Activated naive CD8-positive, alpha-beta T cell treated with anti-CD3 and anti-CD28 coated beads, Interleukin-2, amount 50 U/mL, for 24 hours (primary cell): ENCODE measurements around the gene PPP1R9B.

Source experiments
- ATAC-seq: fragments of 150-1000 bp; cut with Tn5 transposase; one replicate; pipeline ENCODE4 v1.10.0; 2021
- DNase-seq: peaks from one replicate; pipeline ENCODE4 v3.0.0; 2021
- H3K27ac Mint-ChIP-seq: one replicate; pipeline ENCODE4 v1.8.0; 2021; ENCODE audit warnings: mild to moderate bottlenecking, mixed read lengths
- H3K27me3 Mint-ChIP-seq: one replicate; pipeline ENCODE4 v1.8.0; 2021; ENCODE audit warnings: mixed read lengths
- H3K36me3 Mint-ChIP-seq: one replicate; pipeline ENCODE4 v1.8.0; 2021; ENCODE audit warnings: low read depth, mixed read lengths
- H3K4me1 Mint-ChIP-seq: one replicate; pipeline ENCODE4 v1.8.0; 2021; ENCODE audit warnings: mixed read lengths
- H3K4me3 Mint-ChIP-seq: one replicate; pipeline ENCODE4 v1.8.0; 2021; ENCODE audit warnings: mild to moderate bottlenecking, moderate library complexity, mixed read lengths
- H3K9me3 Mint-ChIP-seq: one replicate; pipeline ENCODE4 v1.8.0; 2021; ENCODE audit warnings: mixed read lengths

PPP1R9B gene

GRCh38 chr17:50125420-50125997 lies 25.0 kb downstream of the PPP1R9B start:
- Mint-ChIP-seq H3K4me1 (peaks cover 6% of the 10 kb centered on the region), H3K27ac (no peak overlapping the region), H3K9me3 (no peaks in the 10 kb centered on the region), H3K4me3 (no peak overlapping the region), H3K27me3 (peaks cover 22% of the 10 kb centered on the region), H3K36me3 (no peaks in the 10 kb centered on the region)
- DNase-seq, result no peak
- no peak for ATAC-seq

- no peaks in the 10 kb centered on the region for H3K36me3 Mint-ChIP-seq
- H3K27me3 Mint-ChIP-seq, result peaks cover 29% of the 10 kb centered on the region
- no peak for ATAC-seq
- H3K27ac Mint-ChIP-seq, result no peak overlapping the region
- peaks cover 4% of the 10 kb centered on the region for H3K4me1 Mint-ChIP-seq
- no peak for DNase-seq
- no peak overlapping the region for H3K4me3 Mint-ChIP-seq
- no peaks in the 10 kb centered on the region for H3K9me3 Mint-ChIP-seq
These were observed 26.7 kb downstream of the PPP1R9B start for GRCh38 chr17:50123649-50124349.

GRCh38 chr17:50122945-50123344 lies 27.5 kb downstream of the PPP1R9B start:
- Mint-ChIP-seq H3K36me3 (no peaks in the 10 kb centered on the region), H3K4me1 (no peaks in the 10 kb centered on the region), H3K27ac (no peak overlapping the region), H3K4me3 (no peak overlapping the region), H3K27me3 (peaks cover 25% of the 10 kb centered on the region), H3K9me3 (no peaks in the 10 kb centered on the region)
- ATAC-seq, result no peak
- no peak for DNase-seq

- DNase-seq (no peak), ATAC-seq (no peak)
- Mint-ChIP-seq H3K36me3 (no peaks in the 10 kb centered on the region), H3K4me3 (no peak overlapping the region), H3K4me1 (peaks cover 7% of the 10 kb centered on the region), H3K27me3 (peaks cover 39% of the 10 kb centered on the region), H3K9me3 (no peaks in the 10 kb centered on the region), H3K27ac (no peak overlapping the region)
These were observed 29.8 kb downstream of the PPP1R9B start for GRCh38 chr17:50120475-50121253.

GRCh38 chr17:50118828-50119218 lies 31.7 kb downstream of the PPP1R9B start:
- Mint-ChIP-seq H3K4me3 (no peak overlapping the region), H3K36me3 (no peaks in the 10 kb centered on the region), H3K4me1 (peaks cover 11% of the 10 kb centered on the region), H3K27ac (no peak overlapping the region), H3K9me3 (no peaks in the 10 kb centered on the region), H3K27me3 (peaks cover 45% of the 10 kb centered on the region)
- ATAC-seq, result no peak
- no peak for DNase-seq

- Mint-ChIP-seq H3K9me3 (no peaks in the 10 kb centered on the region), H3K27ac (no peak overlapping the region), H3K4me1 (peaks cover 11% of the 10 kb centered on the region), H3K4me3 (no peak overlapping the region), H3K36me3 (no peaks in the 10 kb centered on the region), H3K27me3 (peaks cover 46% of the 10 kb centered on the region)
- no peak for DNase-seq
- no peak for ATAC-seq
These were observed 32.2 kb downstream of the PPP1R9B start for GRCh38 chr17:50118076-50118827.

- peak; percentile 76 for ATAC-seq
- Mint-ChIP-seq H3K27me3 (peaks cover 43% of the 10 kb centered on the region), H3K9me3 (no peaks in the 10 kb centered on the region)
These were observed 33.0 kb downstream of the PPP1R9B start for GRCh38 chr17:50117202-50118051.

GRCh38 chr17:50115756-50116155 lies 34.7 kb downstream of the PPP1R9B start:
- no peaks in the 10 kb centered on the region for H3K36me3 Mint-ChIP-seq
- ATAC-seq (no peak), DNase-seq (no peak)
- H3K27ac Mint-ChIP-seq, result no peak overlapping the region
- no peak overlapping the region for H3K4me3 Mint-ChIP-seq
- peaks cover 11% of the 10 kb centered on the region for H3K4me1 Mint-ChIP-seq
- no peaks in the 10 kb centered on the region for H3K9me3 Mint-ChIP-seq
- peaks cover 42% of the 10 kb centered on the region for H3K27me3 Mint-ChIP-seq

More at GRCh38 chr17:50117202-50118051, 33.0 kb downstream of the PPP1R9B start:
- H3K4me3 Mint-ChIP-seq, result peak overlapping the region; percentile 25
- peak; percentile 67 for DNase-seq
- H3K4me1 Mint-ChIP-seq, result peaks cover 11% of the 10 kb centered on the region
- no peaks in the 10 kb centered on the region for H3K36me3 Mint-ChIP-seq
- no peak overlapping the region for H3K27ac Mint-ChIP-seq

GRCh38 chr17:50114849-50115357 lies 35.6 kb downstream of the PPP1R9B start:
- peaks cover 11% of the 10 kb centered on the region for H3K4me1 Mint-ChIP-seq
- H3K36me3 Mint-ChIP-seq, result no peaks in the 10 kb centered on the region
- peak; percentile 53 for ATAC-seq
- H3K4me3 Mint-ChIP-seq, result no peak overlapping the region
- no peaks in the 10 kb centered on the region for H3K9me3 Mint-ChIP-seq
- H3K27me3 Mint-ChIP-seq, result peaks cover 40% of the 10 kb centered on the region
- peak; percentile 40 for DNase-seq
- no peak overlapping the region for H3K27ac Mint-ChIP-seq

- no peaks in the 10 kb centered on the region for H3K36me3 Mint-ChIP-seq
- H3K4me1 Mint-ChIP-seq, result peaks cover 11% of the 10 kb centered on the region
- H3K27ac Mint-ChIP-seq, result no peak overlapping the region
- H3K4me3 Mint-ChIP-seq, result no peak overlapping the region
- ATAC-seq, result no peak
- DNase-seq, result no peak
- peaks cover 35% of the 10 kb centered on the region for H3K27me3 Mint-ChIP-seq
- no peaks in the 10 kb centered on the region for H3K9me3 Mint-ChIP-seq
These were observed 36.1 kb downstream of the PPP1R9B start for GRCh38 chr17:50114401-50114800.

GRCh38 chr17:50113624-50114320 lies 36.7 kb downstream of the PPP1R9B start:
- no peak overlapping the region for H3K4me3 Mint-ChIP-seq
- no peak for ATAC-seq
- peaks cover 11% of the 10 kb centered on the region for H3K4me1 Mint-ChIP-seq
- no peaks in the 10 kb centered on the region for H3K9me3 Mint-ChIP-seq
- H3K27me3 Mint-ChIP-seq, result peaks cover 31% of the 10 kb centered on the region
- H3K27ac Mint-ChIP-seq, result no peak overlapping the region
- H3K36me3 Mint-ChIP-seq, result no peaks in the 10 kb centered on the region
- DNase-seq, result no peak

GRCh38 chr17:50112694-50113093 lies 37.8 kb downstream of the PPP1R9B start:
- H3K27ac Mint-ChIP-seq, result no peak overlapping the region
- H3K9me3 Mint-ChIP-seq, result no peaks in the 10 kb centered on the region
- DNase-seq, result no peak
- peaks cover 24% of the 10 kb centered on the region for H3K27me3 Mint-ChIP-seq
- H3K36me3 Mint-ChIP-seq, result no peaks in the 10 kb centered on the region
- no peak for ATAC-seq
- H3K4me1 Mint-ChIP-seq, result peaks cover 11% of the 10 kb centered on the region
- no peak overlapping the region for H3K4me3 Mint-ChIP-seq
